OCI-LY3 (cell line): ENCODE data around the gene ASGR2.

ENCODE experiments used
- EZH2phosphoT487 ChIP-seq: fragments of 200-600 bp; shearing (Covaris generic); IDR thresholded peaks from 2 replicates; pipeline ENCODE4 v1.6.1; 2018; ENCODE audit warnings: antibody characterized with exemption, mixed run types, low read depth
- TF ChIP-seq, protein P1 (sequence below): fragments of 200-600, 300-600 bp; sonication (generic); IDR thresholded peaks from 2 replicates; pipeline ENCODE4 v1.5.1; 2014; ENCODE audit warnings: antibody characterized with exemption, low read length, low read depth

DNA sequence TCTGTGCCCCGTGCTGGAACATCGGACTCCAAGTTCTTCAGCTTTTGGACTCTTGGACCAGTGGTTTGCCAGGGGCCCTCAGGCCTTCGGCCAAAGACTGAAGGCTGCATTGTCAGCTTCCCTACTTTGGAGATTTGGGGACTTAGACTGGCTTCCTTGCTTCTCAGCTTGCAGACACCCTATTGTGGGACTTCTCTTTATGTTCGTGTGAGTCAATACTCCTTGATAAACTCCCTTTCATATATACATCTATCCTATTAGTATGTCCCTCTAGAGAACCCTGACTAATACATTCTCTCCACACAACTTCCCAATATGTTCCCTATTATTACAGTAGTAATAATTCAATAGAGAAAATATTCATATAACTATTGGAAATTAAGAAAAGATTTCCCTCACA, 9.2 kb upstream of the ASGR2 start:
- TF ChIP-seq, protein P1, sequence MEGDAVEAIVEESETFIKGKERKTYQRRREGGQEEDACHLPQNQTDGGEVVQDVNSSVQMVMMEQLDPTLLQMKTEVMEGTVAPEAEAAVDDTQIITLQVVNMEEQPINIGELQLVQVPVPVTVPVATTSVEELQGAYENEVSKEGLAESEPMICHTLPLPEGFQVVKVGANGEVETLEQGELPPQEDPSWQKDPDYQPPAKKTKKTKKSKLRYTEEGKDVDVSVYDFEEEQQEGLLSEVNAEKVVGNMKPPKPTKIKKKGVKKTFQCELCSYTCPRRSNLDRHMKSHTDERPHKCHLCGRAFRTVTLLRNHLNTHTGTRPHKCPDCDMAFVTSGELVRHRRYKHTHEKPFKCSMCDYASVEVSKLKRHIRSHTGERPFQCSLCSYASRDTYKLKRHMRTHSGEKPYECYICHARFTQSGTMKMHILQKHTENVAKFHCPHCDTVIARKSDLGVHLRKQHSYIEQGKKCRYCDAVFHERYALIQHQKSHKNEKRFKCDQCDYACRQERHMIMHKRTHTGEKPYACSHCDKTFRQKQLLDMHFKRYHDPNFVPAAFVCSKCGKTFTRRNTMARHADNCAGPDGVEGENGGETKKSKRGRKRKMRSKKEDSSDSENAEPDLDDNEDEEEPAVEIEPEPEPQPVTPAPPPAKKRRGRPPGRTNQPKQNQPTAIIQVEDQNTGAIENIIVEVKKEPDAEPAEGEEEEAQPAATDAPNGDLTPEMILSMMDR: no peak
- TF ChIP-seq EZH2phosphoT487: no peak
